ENCODE measurements around the gene BMP6. TPM values are rescaled to one million over a fixed set of nuclear protein-coding genes. Genes with fewer than 3 reads are reported as not detected.

BMP6 gene
- total RNA-seq, 2 donors from 2014 or later = 2.0 to 5.7 TPM

- intact Hi-C loops (cut with DNase I) = no loop called here
- DNase-seq (ENCODE audit: low spot score) = no peak
Observed at GRCh38 chr6:7777074-7777473, 51.2 kb downstream of the BMP6 start.

- intact Hi-C loops (cut with DNase I) = no loop called here
- no peak for DNase-seq (ENCODE audit: low spot score)
Observed at GRCh38 chr6:7781240-7781639, 55.3 kb downstream of the BMP6 start.

- intact Hi-C loops (cut with DNase I) = no loop called here
- no peak for DNase-seq (ENCODE audit: low spot score)
Observed at GRCh38 chr6:7784248-7784647, 58.3 kb downstream of the BMP6 start.

- no peak for DNase-seq (ENCODE audit: low spot score)
- intact Hi-C loops (cut with DNase I) = no loop called here
Observed at GRCh38 chr6:7784706-7785105, 58.8 kb downstream of the BMP6 start.

- DNase-seq (ENCODE audit: low spot score) = no peak
- intact Hi-C loops (cut with DNase I) = no loop called here
Observed at GRCh38 chr6:7785243-7786035, 59.5 kb downstream of the BMP6 start.

GRCh38 chr6:7786214-7786661, 60.3 kb downstream of the BMP6 start:
- intact Hi-C loops (cut with DNase I) = no loop called here

GRCh38 chr6:7787137-7787608, 61.3 kb downstream of the BMP6 start:
- no peak for DNase-seq (ENCODE audit: low spot score)
- intact Hi-C loops (cut with DNase I) = no loop called here

More at GRCh38 chr6:7786214-7786661, 60.3 kb downstream of the BMP6 start:
- no peak for DNase-seq (ENCODE audit: low spot score)

- no peak for DNase-seq (ENCODE audit: low spot score)
- intact Hi-C loops (cut with DNase I) = no loop called here
Observed at GRCh38 chr6:7787731-7788130, 61.8 kb downstream of the BMP6 start.

GRCh38 chr6:7794509-7794908, 68.6 kb downstream of the BMP6 start:
- no peak for DNase-seq (ENCODE audit: low spot score)
- intact Hi-C loops (cut with DNase I) = no loop called here

GRCh38 chr6:7797386-7797785, 71.5 kb downstream of the BMP6 start:
- no peak for DNase-seq (ENCODE audit: low spot score)
- intact Hi-C loops (cut with DNase I) = no loop called here

GRCh38 chr6:7798751-7799150, 72.9 kb downstream of the BMP6 start:
- DNase-seq (ENCODE audit: low spot score) = no peak
- intact Hi-C loops (cut with DNase I) = no loop called here

- DNase-seq (ENCODE audit: low spot score) = no peak
- intact Hi-C loops (cut with DNase I) = no loop called here
Observed at GRCh38 chr6:7802662-7803061, 76.8 kb downstream of the BMP6 start.

- intact Hi-C loops (cut with DNase I) = no loop called here
- no peak for DNase-seq (ENCODE audit: low spot score)
Observed at GRCh38 chr6:7803214-7803613, 77.3 kb downstream of the BMP6 start.

- intact Hi-C loops (cut with DNase I) = no loop called here
- DNase-seq (ENCODE audit: low spot score) = no peak
Observed at GRCh38 chr6:7805078-7805849, 79.4 kb downstream of the BMP6 start.

- intact Hi-C loops (cut with DNase I) = no loop called here
- DNase-seq (ENCODE audit: low spot score) = no peak
Observed at GRCh38 chr6:7805850-7806214, 79.9 kb downstream of the BMP6 start.

- DNase-seq (ENCODE audit: low spot score) = no peak
- intact Hi-C loops (cut with DNase I) = no loop called here
Observed at GRCh38 chr6:7806711-7807110, 80.8 kb downstream of the BMP6 start.

- intact Hi-C loops (cut with DNase I) = no loop called here
- no peak for DNase-seq (ENCODE audit: low spot score)
Observed at GRCh38 chr6:7809346-7809745, 83.4 kb downstream of the BMP6 start.

- intact Hi-C loops (cut with DNase I) = no loop called here
- DNase-seq (ENCODE audit: low spot score) = no peak
Observed at GRCh38 chr6:7811441-7811840, 85.5 kb downstream of the BMP6 start.

GRCh38 chr6:7812623-7813022, 86.7 kb downstream of the BMP6 start:
- no peak for DNase-seq (ENCODE audit: low spot score)
- intact Hi-C loops (cut with DNase I) = no loop called here

GRCh38 chr6:7813193-7813592, 87.3 kb downstream of the BMP6 start:
- intact Hi-C loops (cut with DNase I) = no loop called here
- DNase-seq (ENCODE audit: low spot score) = no peak

- no peak for DNase-seq (ENCODE audit: low spot score)
- intact Hi-C loops (cut with DNase I) = no loop called here
Observed at GRCh38 chr6:7813704-7814103, 87.8 kb downstream of the BMP6 start.

All from posterior vena cava (tissue), 2 donors.